H1 (cell line): ENCODE measurements around the gene MRPL39. TPM values are rescaled to one million over a fixed set of nuclear protein-coding genes. Genes with fewer than 3 reads are reported as not detected.

Experiments
- CTCF ChIA-PET: fragments of 300-600 bp; sonication (Branson Sonifier 250); formaldehyde crosslinking; loops from one replicate; lab custom pipeline; 2021; ENCODE audit not compliant: partially characterized antibody; lab: Charles Lee
- POLR2A ChIA-PET: fragments of 300-600 bp; sonication (Branson Sonifier 250); formaldehyde crosslinking; loops from one replicate; lab custom pipeline; 2021; ENCODE audit warnings: inconsistent platforms; ENCODE audit not compliant: partially characterized antibody; lab: Charles Lee
- DNase-seq, 2 experiments: peaks; one replicate each; pipeline versions ENCODE4 v3.0.0 to v3.0.0-alpha.2; 2010 to 2022; ENCODE audit warnings: low spot score in 2 of 2, low read depth in 1 of 2, mixed read lengths in 1 of 2
- FAIRE-seq: peaks from 2 replicates; lab custom pipeline; 2011; peaks lifted over from hg19 to GRCh38; lab: Jason Lieb, UNC
- H2AFZ ChIP-seq: 2 replicates; pipeline ENCODE4 v1.8.1; 2012; ENCODE audit warnings: low read length, inconsistent platforms
- H2AK5ac ChIP-seq: 2 replicates; pipeline ENCODE4 v1.6.1; 2013; ENCODE audit warnings: low read depth, low read length
- H2BK120ac ChIP-seq: replicated peaks from 2 replicates; pipeline ENCODE3; 2013; ENCODE audit warnings: low read depth, low read length, inconsistent platforms
- H2BK12ac ChIP-seq: 2 replicates; pipeline ENCODE4 v1.6.1; 2013; ENCODE audit warnings: low read depth, low read length
- H2BK15ac ChIP-seq: 2 replicates; pipeline ENCODE4 v1.6.1; 2013; ENCODE audit warnings: low read length
- H2BK20ac ChIP-seq: 2 replicates; pipeline ENCODE4 v1.6.1; 2013; ENCODE audit warnings: low read length
- H2BK5ac ChIP-seq: 2 replicates; pipeline ENCODE4 v1.6.1; 2013; ENCODE audit warnings: low read depth, low read length
- H3K14ac ChIP-seq: 2 replicates; pipeline ENCODE4 v1.6.1; 2013; ENCODE audit warnings: inconsistent platforms; ENCODE audit not compliant: insufficient read length
- H3K18ac ChIP-seq: 2 replicates; pipeline ENCODE4 v1.6.1; 2013; ENCODE audit warnings: low read length; ENCODE audit errors: extremely low read depth
- H3K23ac ChIP-seq: 2 replicates; pipeline ENCODE4 v1.6.1; 2013; ENCODE audit warnings: inconsistent platforms; ENCODE audit not compliant: insufficient read length
- H3K23me2 ChIP-seq: 2 replicates; pipeline ENCODE4 v1.6.1; 2013; ENCODE audit warnings: low read depth, low read length
- H3K27ac ChIP-seq: 2 replicates; pipeline ENCODE4 v1.6.1; 2011; ENCODE audit warnings: low read depth, low read length, inconsistent platforms
- H3K27me3 ChIP-seq, 4 experiments: replicated peaks in 1 of 4; 1 replicate in 1 of 4; 2 replicates in 3 of 4; pipeline versions ENCODE4 v1.6.1 to v1.8.1; 2011 to 2013; ENCODE audit warnings: low read length in 3 of 4, mild to moderate bottlenecking in 3 of 4, inconsistent platforms in 2 of 4, mixed read lengths in 2 of 4, moderate library complexity in 1 of 4; ENCODE audit not compliant: control insufficient read depth in 3 of 4, insufficient read depth in 3 of 4; ENCODE audit errors: extremely low read depth in 1 of 4
- H3K36me3 ChIP-seq, 4 experiments: 2 replicates each; pipeline versions ENCODE4 v1.6.1 to v1.8.1; 2011 to 2013; ENCODE audit warnings: mild to moderate bottlenecking in 4 of 4, low read length in 3 of 4, moderate library complexity in 2 of 4, control low read depth in 1 of 4, inconsistent platforms in 1 of 4; ENCODE audit not compliant: insufficient read depth in 4 of 4, control insufficient read depth in 2 of 4
- H3K4ac ChIP-seq: replicated peaks from 2 replicates; pipeline ENCODE3; 2013; ENCODE audit warnings: low read length, low read depth, mixed read lengths, inconsistent platforms; ENCODE audit not compliant: insufficient read length
- H3K4me1 ChIP-seq, 4 experiments: replicated peaks in 1 of 4; 1 replicate in 1 of 4; 2 replicates in 3 of 4; pipeline versions ENCODE4 v1.6.1 to v1.8.1; 2011 to 2013; ENCODE audit warnings: low read length in 3 of 4, inconsistent platforms in 2 of 4, mixed read lengths in 1 of 4; ENCODE audit not compliant: insufficient read depth in 4 of 4, control insufficient read depth in 3 of 4
- H3K4me2 ChIP-seq, 2 experiments: 2 replicates each; pipeline versions ENCODE4 v1.6.1 to v1.8.1; 2011 to 2013; ENCODE audit warnings: low read depth in 2 of 2, low read length in 2 of 2, control low read depth in 1 of 2, inconsistent platforms in 1 of 2, mild to moderate bottlenecking in 1 of 2; ENCODE audit not compliant: insufficient read depth in 1 of 2
- H3K4me3 ChIP-seq, 4 experiments: fragments of 200-600, 300-600 bp in 1 of 4; sonication (generic), shearing (Covaris generic), sonication (Bioruptor Twin) in 1 of 4; 2 replicates each; pipeline versions ENCODE4 v1.5.1 to v1.8.1; 2011 to 2016; ENCODE audit warnings: low read length in 4 of 4, low read depth in 3 of 4, control low read depth in 2 of 4, inconsistent platforms in 2 of 4, mild to moderate bottlenecking in 2 of 4, mixed read lengths in 1 of 4, moderate library complexity in 1 of 4; ENCODE audit not compliant: insufficient read depth in 2 of 4; ENCODE audit errors: extremely low read depth in 1 of 4
- H3K56ac ChIP-seq: replicated peaks from 2 replicates; pipeline ENCODE3; 2013; ENCODE audit warnings: low read depth, mild to moderate bottlenecking, mixed read lengths, low read length, inconsistent platforms; ENCODE audit not compliant: insufficient read length
- H3K79me1 ChIP-seq: 2 replicates; pipeline ENCODE4 v1.6.1; 2013; ENCODE audit warnings: low read depth, low read length, control low read depth
- H3K79me2 ChIP-seq, 2 experiments: 2 replicates each; pipeline versions ENCODE4 v1.6.1 to v1.8.1; 2012 to 2013; ENCODE audit warnings: low read length in 2 of 2, mild to moderate bottlenecking in 2 of 2, inconsistent platforms in 1 of 2; ENCODE audit not compliant: insufficient read depth in 2 of 2, control insufficient read depth in 1 of 2
- H3K9ac ChIP-seq, 4 experiments: replicated peaks in 1 of 4; 1 replicate in 1 of 4; 2 replicates in 3 of 4; pipeline versions ENCODE4 v1.6.1 to v1.8.1; 2011 to 2013; ENCODE audit warnings: low read depth in 3 of 4, low read length in 3 of 4, control low read depth in 2 of 4, mild to moderate bottlenecking in 2 of 4, moderate library complexity in 2 of 4, inconsistent platforms in 1 of 4; ENCODE audit errors: extremely low read depth in 1 of 4
- H3K9me3 ChIP-seq, 2 experiments: 2 replicates each; pipeline versions ENCODE4 v1.6.1 to v1.8.1; 2012 to 2013; ENCODE audit warnings: mild to moderate bottlenecking in 2 of 2, moderate library complexity in 2 of 2, control low read depth in 1 of 2, inconsistent platforms in 1 of 2, low read depth in 1 of 2, low read length in 1 of 2, mixed read lengths in 1 of 2; ENCODE audit not compliant: insufficient read depth in 2 of 2
- H4K20me1 ChIP-seq, 2 experiments: replicated peaks in 1 of 2; 2 replicates each; pipeline versions ENCODE3 to v1.8.1; 2011 to 2013; ENCODE audit warnings: inconsistent platforms in 2 of 2, low read length in 2 of 2, mild to moderate bottlenecking in 1 of 2; ENCODE audit not compliant: insufficient read depth in 2 of 2, control insufficient read depth in 1 of 2
- H4K5ac ChIP-seq: 2 replicates; pipeline ENCODE4 v1.6.1; 2013; ENCODE audit warnings: low read length, low read depth, mixed read lengths, inconsistent platforms; ENCODE audit not compliant: insufficient read length
- H4K8ac ChIP-seq: 2 replicates; pipeline ENCODE4 v1.8.0; 2013; ENCODE audit warnings: mild to moderate bottlenecking, moderate library complexity, low read length, inconsistent platforms; ENCODE audit not compliant: insufficient read depth; ENCODE audit errors: extremely low read depth
- H4K91ac ChIP-seq: replicated peaks from 2 replicates; pipeline ENCODE3; 2013; ENCODE audit warnings: low read length, mixed read lengths, inconsistent platforms; ENCODE audit not compliant: insufficient read length
- CHD2 ChIP-seq: IDR thresholded peaks from 2 replicates; pipeline ENCODE4 v1.6.1; 2012; ENCODE audit warnings: low read length, improper control_type of control experiment
- CREB1 ChIP-seq: IDR thresholded peaks from 2 replicates; pipeline ENCODE4 v1.6.1; 2012; ENCODE audit warnings: inconsistent platforms
- EZH2 ChIP-seq: fragments of 200-600 bp; sonication (generic); IDR thresholded peaks from 2 replicates; pipeline ENCODE4 v1.7.1; 2012; ENCODE audit warnings: low read depth, mild to moderate bottlenecking, moderate library complexity, low read length, inconsistent platforms; ENCODE audit not compliant: severe bottlenecking
- RBBP5 ChIP-seq: IDR thresholded peaks from 2 replicates; pipeline ENCODE4 v1.7.1; 2012; ENCODE audit warnings: low read depth, mild to moderate bottlenecking, inconsistent platforms, low read length, moderate library complexity, borderline replicate concordance
- TAF7 ChIP-seq: optimal IDR thresholded peaks from 2 replicates; pipeline ENCODE3; 2011; ENCODE audit warnings: low read depth, mild to moderate bottlenecking, inconsistent platforms, low read length, moderate library complexity, borderline replicate concordance
- ZNF274 ChIP-seq: IDR thresholded peaks from 2 replicates; pipeline ENCODE4 v1.7.0; 2012; ENCODE audit warnings: low read length, borderline replicate concordance; ENCODE audit errors: extremely low read depth
- WGBS, 2 experiments: shearing (Covaris generic) in 1 of 2; methylation state at CpG; one replicate each; pipeline versions ENCODE4 v1.1.6 to v1.1.7; 2013 to 2015; ENCODE audit warnings: low lambda C conversion rate in 2 of 2, mixed read lengths in 2 of 2, inconsistent platforms in 1 of 2, low coverage in 1 of 2, missing lambda C conversion rate in 1 of 2; ENCODE audit not compliant: insufficient replicate concordance in 2 of 2, insufficient coverage in 1 of 2, insufficient read length in 1 of 2; ENCODE audit errors: extremely low coverage in 1 of 2, missing lambda C conversion rate in 1 of 2; 5-methylcytosine and 5-hydroxymethylcytosine counted together
- polyA plus RNA-seq, 7 experiments: library from polyadenylated mRNA; depleted of rRNA in 3 of 7; stranded (reverse) in 5 of 7; unstranded in 2 of 7; fragments of >200 nt in 5 of 7; fragments of 200-250 nt in 2 of 7; gene quantifications; 1 replicate in 5 of 7; 2 replicates in 1 of 7; 4 replicates in 1 of 7; pipeline versions ENCODE4 v1.2.1 to v1.2.3, GENCODE V29; 2011 to 2013; ENCODE audit warnings: missing spikeins in 2 of 7, mixed read lengths in 2 of 7
- total RNA-seq: library from RNA; stranded (reverse); fragmentation: NEBNext Ultra II Directional; extraction: Animal tissue kit (Norgen Biotek cat#: 25700); gene quantifications from 2 replicates; pipeline ENCODE4 v1.2.1, GENCODE V29; 2021

The MRPL39 gene
- total and polyA plus RNA-seq, 2 of the 8 experiments (the other 6 are each of a cell fraction or from before 2014, with no cell fraction given): 20.3 to 43.2 TPM

DNA sequence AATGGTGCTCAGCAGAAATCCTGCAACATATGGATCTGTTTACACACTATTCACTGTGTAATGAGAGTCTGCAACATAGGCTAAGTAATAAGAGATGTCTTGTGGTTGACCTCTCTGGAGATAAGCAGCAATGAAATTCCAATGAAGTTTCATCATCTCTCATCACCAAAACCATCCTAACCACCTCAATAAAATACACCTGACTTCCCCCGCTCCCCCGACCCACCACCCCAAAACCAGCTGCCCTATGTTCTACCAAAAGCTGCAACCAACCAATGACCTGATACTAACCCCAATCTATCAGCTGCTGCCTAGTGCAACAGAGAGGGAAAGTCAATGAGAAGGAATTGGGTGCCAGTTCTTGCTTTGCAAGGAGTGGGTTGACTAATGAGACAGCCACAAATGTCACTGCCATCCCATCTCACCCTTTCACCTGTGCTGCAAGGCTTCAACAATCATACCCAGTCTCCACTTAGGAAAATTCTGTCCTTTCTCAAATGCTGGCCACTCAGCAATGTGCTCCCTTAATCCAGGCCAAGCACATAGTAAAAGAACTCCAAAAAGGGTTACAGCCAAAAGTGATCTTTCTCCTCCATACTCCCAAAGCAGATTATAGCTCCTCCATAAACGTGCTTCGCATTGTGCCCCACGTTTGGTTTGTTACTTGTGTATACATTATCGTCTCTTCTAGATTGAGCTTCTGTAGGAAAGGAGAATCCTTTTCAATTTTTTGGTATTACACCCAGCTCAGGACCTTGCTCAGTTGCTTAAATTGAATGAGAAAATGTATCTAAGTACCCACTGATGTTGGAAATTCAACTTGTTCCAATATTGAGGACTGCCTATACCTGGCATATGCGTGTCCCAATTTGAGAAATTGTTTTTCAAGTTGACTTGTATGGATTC lies 29.0 kb downstream of the MRPL39 start:
- Histone ChIP-seq H3K4me1 (peaks cover 0 to 3% (median 0%) of the 10 kb centered on the region in 4 experiments; a peak in 1 of 7 replicates), H3K4me3 (no peak overlapping the region), H4K5ac (no peak overlapping the region), H3K36me3 (no peaks in the 10 kb centered on the region), H2AFZ (no peak overlapping the region), H3K4ac (no peak overlapping the region), H3K27me3 (no peaks in the 10 kb centered on the region), H4K20me1 (no peaks in the 10 kb centered on the region), H3K27ac (no peak overlapping the region), H3K23ac (no peak overlapping the region), H3K14ac (no peak overlapping the region), H2BK20ac (no peak overlapping the region), H3K18ac (no peak overlapping the region), H3K9me3 (no peaks in the 10 kb centered on the region), H2BK12ac (no peak overlapping the region), H2BK15ac (no peak overlapping the region), H3K79me2 (no peaks in the 10 kb centered on the region), H2AK5ac (no peak overlapping the region), H4K8ac (no peak overlapping the region), H2BK120ac (no peak overlapping the region), H3K23me2 (no peaks in the 10 kb centered on the region), H4K91ac (no peak overlapping the region), H2BK5ac (no peak overlapping the region), H3K56ac (no peak overlapping the region), H3K9ac (no peak overlapping the region), H3K79me1 (no peaks in the 10 kb centered on the region), H3K4me2 (no peak overlapping the region)
- 90 to 100% methylated on average over 1 to 7 of the region's 7 CpGs for WGBS, 2 experiments
- DNase-seq (no peak), FAIRE-seq (no peak)
- POLR2A ChIA-PET: interaction anchor here (0.7 to 0.9 kb wide), 2 partner anchors 8 to 10 kb away, joined by 3 read pairs; no protein-coding TSS in a partner anchor
- CTCF ChIA-PET: interaction anchor here (1.3 to 2.1 kb wide), 2 partner anchors 16 to 157 kb away, joined by 3 to 5 read pairs; no protein-coding TSS in a partner anchor
- TF ChIP-seq RBBP5 (no peak), CREB1 (no peak), ZNF274 (no peak), EZH2 (no peak), CHD2 (no peak), TAF7 (no peak)
